Measurements from ENCODE around the gene CFAP298.

- TF ChIP-seq CTCF (tag by site-specific recombination; IDR thresholded peaks at IDR 0.05) (no peak), ZNF274 (IDR thresholded peaks at IDR 0.05; ENCODE audit: low read length) (no peak), ZNF274 (tag by site-specific recombination; IDR thresholded peaks at IDR 0.05; ENCODE audit: borderline replicate concordance) (no peak), BCL11B (tag by site-specific recombination; IDR thresholded peaks at IDR 0.05; ENCODE audit: low read depth) (no peak), ZNF792 (tag by site-specific recombination; IDR thresholded peaks at IDR 0.05) (no peak), ZNF677 (tag by site-specific recombination; IDR thresholded peaks at IDR 0.05) (no peak), ZNF24 (tag by site-specific recombination; IDR thresholded peaks at IDR 0.05) (no peak), ZBTB10 (tag by site-specific recombination; IDR thresholded peaks at IDR 0.05) (no peak)
Observed at GRCh38 chr21:32585042-32585710, 27.0 kb downstream of the CFAP298 start, which contains the start of gene TCP10L.
